ENCODE measurements around the gene TXNRD2. TPM values are rescaled to one million over a fixed set of nuclear protein-coding genes. Genes with fewer than 3 reads are reported as not detected.

TXNRD2 gene
- total RNA-seq, 1 donor from 2014 or later, result 0.19 TPM

DNA sequence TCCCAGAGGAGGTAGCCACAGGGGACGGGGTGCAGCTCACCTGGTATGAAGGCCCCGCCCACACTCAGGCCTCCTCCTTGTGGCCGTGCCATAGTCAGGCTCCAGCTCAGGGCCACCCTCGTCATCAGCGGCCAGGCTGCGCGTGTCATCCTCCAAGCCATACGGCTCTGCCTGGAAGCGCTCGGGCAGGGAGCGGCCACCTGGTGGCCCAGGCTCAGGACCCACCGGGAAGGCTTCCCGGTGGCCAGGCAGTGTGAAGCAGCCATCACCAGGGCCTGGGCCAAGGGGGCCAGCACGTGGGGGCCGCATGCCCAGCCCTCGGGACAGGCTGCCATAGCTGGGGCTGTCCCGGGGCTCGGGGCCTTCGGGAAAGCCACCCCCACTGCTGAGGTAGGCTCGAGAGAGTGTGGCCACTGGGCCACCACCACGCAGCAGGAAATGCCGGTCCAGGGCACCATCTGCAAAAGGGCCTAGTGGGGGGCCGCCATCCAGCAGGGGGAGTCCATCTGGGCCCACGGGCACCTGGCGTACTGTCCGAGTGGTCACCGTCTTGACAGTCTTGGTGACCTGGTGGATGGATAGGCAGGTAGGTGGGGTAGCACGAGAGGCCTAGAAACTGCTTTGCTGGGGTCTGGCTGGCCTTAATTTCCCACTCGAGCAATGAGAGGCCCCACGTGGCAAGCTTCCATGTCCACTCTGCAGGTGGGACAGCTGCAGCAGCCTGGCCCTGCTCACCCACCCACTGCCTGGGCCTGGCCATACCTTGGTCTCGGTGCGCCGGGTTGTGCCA, 39.7 kb upstream of the TXNRD2 start:
- DNase-seq (ENCODE audit: low spot score), result no peak
- Mint-ChIP-seq H3K9me3 (no peaks in the 10 kb centered on the region), H3K36me3 (peaks cover 9% of the 10 kb centered on the region), H3K27me3 (ENCODE audit: insufficient read depth, low read depth) (peaks cover 2% of the 10 kb centered on the region), H3K4me3 (no peak overlapping the region), H3K4me1 (peaks cover 21% of the 10 kb centered on the region), H3K27ac (no peak overlapping the region)
- no peak overlapping the region for H3K9ac ChIP-seq
- H3F3A ChIP-seq (ENCODE audit: low read depth), result peaks cover 4% of the 10 kb centered on the region
- H3K4me2 ChIP-seq, result no peak overlapping the region
- peaks cover 50% of the 10 kb centered on the region for H4K20me1 ChIP-seq (ENCODE audit: low read depth)
- no peak overlapping the region for H2AFZ ChIP-seq (replicated peaks)
- H3K4me1 ChIP-seq, result peaks cover 7% of the 10 kb centered on the region
- H3K79me2 ChIP-seq (ENCODE audit: low read depth), result peaks cover 33% of the 10 kb centered on the region
- H3K36me3 ChIP-seq, result no peaks in the 10 kb centered on the region
- no peaks in the 10 kb centered on the region for H3K27me3 ChIP-seq
- H3K27ac ChIP-seq, result no peak overlapping the region
- TF ChIP-seq EZH2phosphoT487 (IDR thresholded peaks at IDR 0.05), result no peak
- TF ChIP-seq, protein P1, sequence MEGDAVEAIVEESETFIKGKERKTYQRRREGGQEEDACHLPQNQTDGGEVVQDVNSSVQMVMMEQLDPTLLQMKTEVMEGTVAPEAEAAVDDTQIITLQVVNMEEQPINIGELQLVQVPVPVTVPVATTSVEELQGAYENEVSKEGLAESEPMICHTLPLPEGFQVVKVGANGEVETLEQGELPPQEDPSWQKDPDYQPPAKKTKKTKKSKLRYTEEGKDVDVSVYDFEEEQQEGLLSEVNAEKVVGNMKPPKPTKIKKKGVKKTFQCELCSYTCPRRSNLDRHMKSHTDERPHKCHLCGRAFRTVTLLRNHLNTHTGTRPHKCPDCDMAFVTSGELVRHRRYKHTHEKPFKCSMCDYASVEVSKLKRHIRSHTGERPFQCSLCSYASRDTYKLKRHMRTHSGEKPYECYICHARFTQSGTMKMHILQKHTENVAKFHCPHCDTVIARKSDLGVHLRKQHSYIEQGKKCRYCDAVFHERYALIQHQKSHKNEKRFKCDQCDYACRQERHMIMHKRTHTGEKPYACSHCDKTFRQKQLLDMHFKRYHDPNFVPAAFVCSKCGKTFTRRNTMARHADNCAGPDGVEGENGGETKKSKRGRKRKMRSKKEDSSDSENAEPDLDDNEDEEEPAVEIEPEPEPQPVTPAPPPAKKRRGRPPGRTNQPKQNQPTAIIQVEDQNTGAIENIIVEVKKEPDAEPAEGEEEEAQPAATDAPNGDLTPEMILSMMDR (IDR thresholded peaks at IDR 0.05), result no peak
- no peak for TF ChIP-seq EZH2 (IDR thresholded peaks at IDR 0.05)
- H3K4me3 ChIP-seq, result no peak overlapping the region
- H3K9me3 ChIP-seq (ENCODE audit: low read depth), result no peaks in the 10 kb centered on the region

DNA sequence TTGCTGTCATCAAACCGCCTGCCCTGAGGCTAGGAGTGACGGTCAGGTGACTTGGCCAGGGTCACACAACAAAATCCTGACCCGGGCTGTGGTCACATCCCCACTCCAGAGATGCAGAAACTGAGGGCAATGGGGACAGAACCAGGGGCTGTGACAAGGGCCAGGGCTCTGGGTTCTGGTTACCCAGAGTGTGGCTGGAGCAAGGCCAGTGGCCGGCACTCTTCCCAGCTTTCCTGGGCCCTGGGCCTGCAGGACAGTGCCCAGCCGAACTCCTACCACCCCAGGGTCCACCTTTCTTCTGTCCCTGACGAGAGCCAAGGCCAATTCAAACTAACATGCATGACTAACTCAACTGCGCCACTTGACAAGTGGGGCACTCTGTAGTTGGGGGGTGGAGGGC, 39.1 kb upstream of the TXNRD2 start:
- H4K20me1 ChIP-seq (ENCODE audit: low read depth), result peaks cover 44% of the 10 kb centered on the region
- H3K4me1 ChIP-seq, result peaks cover 2% of the 10 kb centered on the region
- no peak overlapping the region for H3K9ac ChIP-seq
- Mint-ChIP-seq H3K36me3 (peaks cover 9% of the 10 kb centered on the region), H3K4me3 (no peak overlapping the region), H3K9me3 (no peaks in the 10 kb centered on the region), H3K27ac (no peak overlapping the region), H3K4me1 (peaks cover 22% of the 10 kb centered on the region), H3K27me3 (ENCODE audit: insufficient read depth, low read depth) (peaks cover 2% of the 10 kb centered on the region)
- H3K4me3 ChIP-seq, result no peak overlapping the region
- no peak overlapping the region for H2AFZ ChIP-seq (replicated peaks)
- H3K4me2 ChIP-seq, result no peak overlapping the region
- peaks cover 29% of the 10 kb centered on the region for H3K79me2 ChIP-seq (ENCODE audit: low read depth)
- H3K9me3 ChIP-seq (ENCODE audit: low read depth), result no peaks in the 10 kb centered on the region
- no peaks in the 10 kb centered on the region for H3F3A ChIP-seq (ENCODE audit: low read depth)
- no peaks in the 10 kb centered on the region for H3K27me3 ChIP-seq
- H3K27ac ChIP-seq, result no peak overlapping the region
- TF ChIP-seq, protein P1 (IDR thresholded peaks at IDR 0.05), result no peak
- TF ChIP-seq EZH2 (IDR thresholded peaks at IDR 0.05) (no peak), EZH2phosphoT487 (IDR thresholded peaks at IDR 0.05) (no peak)
- no peak for DNase-seq (ENCODE audit: low spot score)
- no peaks in the 10 kb centered on the region for H3K36me3 ChIP-seq

DNA sequence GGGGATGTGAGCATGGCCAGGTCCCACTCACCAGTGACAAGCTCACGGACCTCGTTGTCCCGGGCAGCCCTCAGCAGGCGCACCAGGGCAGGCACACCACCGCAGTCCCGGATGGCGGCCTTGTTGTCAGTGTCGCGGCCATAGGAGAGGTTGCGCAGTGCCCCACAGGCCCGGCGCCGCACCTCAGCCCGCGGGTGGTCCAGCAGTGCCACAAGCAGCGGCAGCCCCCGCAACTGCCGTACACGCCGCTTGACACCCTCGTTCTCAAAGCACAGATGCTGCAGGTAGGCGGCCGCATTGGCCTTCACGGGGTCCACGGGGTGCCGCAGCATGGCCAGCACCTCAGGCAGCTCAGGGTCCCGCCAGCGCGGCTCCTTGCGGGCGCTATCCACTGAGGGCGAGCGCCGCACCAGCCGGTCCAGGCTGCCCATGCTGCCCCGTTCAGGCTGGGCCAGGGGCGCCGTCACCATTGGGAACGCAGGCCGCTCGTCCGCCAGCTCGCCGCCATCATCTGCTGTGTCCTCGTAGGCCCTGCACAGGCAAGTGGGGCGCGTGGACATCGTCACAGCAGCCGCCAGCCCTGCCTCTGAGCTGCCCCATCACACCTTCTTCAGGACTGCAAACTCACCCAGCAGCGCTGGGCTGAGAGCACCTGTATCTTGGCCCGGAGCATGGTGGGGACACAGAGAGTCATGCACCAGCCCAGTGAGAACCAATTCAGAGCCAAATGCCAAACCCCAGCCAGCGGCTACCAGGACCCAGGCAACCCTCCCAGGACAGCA, 38.3 kb upstream of the TXNRD2 start:
- Histone ChIP-seq H3F3A (ENCODE audit: low read depth) (peaks cover under 1% of the 10 kb centered on the region), H3K27me3 (no peaks in the 10 kb centered on the region), H3K36me3 (no peaks in the 10 kb centered on the region), H2AFZ (replicated peaks) (no peak overlapping the region), H3K4me1 (peaks cover 7% of the 10 kb centered on the region), H3K4me3 (no peak overlapping the region), H3K4me2 (no peak overlapping the region), H3K27ac (no peak overlapping the region), H3K9me3 (ENCODE audit: low read depth) (no peaks in the 10 kb centered on the region), H3K79me2 (ENCODE audit: low read depth) (peaks cover 20% of the 10 kb centered on the region), H4K20me1 (ENCODE audit: low read depth) (peaks cover 41% of the 10 kb centered on the region), H3K9ac (no peak overlapping the region)
- Mint-ChIP-seq H3K9me3 (no peaks in the 10 kb centered on the region), H3K27ac (no peak overlapping the region), H3K36me3 (peaks cover 7% of the 10 kb centered on the region), H3K27me3 (ENCODE audit: insufficient read depth, low read depth) (peaks cover 2% of the 10 kb centered on the region), H3K4me3 (no peak overlapping the region), H3K4me1 (peaks cover 23% of the 10 kb centered on the region)
- no peak for TF ChIP-seq EZH2phosphoT487 (IDR thresholded peaks at IDR 0.05)
- no peak for TF ChIP-seq EZH2 (IDR thresholded peaks at IDR 0.05)
- TF ChIP-seq, protein P1 (IDR thresholded peaks at IDR 0.05), result no peak
- no peak for DNase-seq (ENCODE audit: low spot score)
